Neuron (in vitro differentiated cells): Measurements from ENCODE around the gene PLEKHB1.
"Not testable (repeated sequence)": the region's sequence is repeated elsewhere in the genome, so short reads cannot be mapped to it uniquely, and the experiment has no call there.

Experiments used
- H2AFZ ChIP-seq: one replicate; pipeline ENCODE4 v1.6.1; 2013; ENCODE audit warnings: low read depth, mild to moderate bottlenecking, inconsistent platforms, low read length, moderate library complexity
- H3K27me3 ChIP-seq: one replicate; pipeline ENCODE4 v1.6.1; 2013; ENCODE audit warnings: low read length; ENCODE audit not compliant: insufficient read depth
- H3K36me3 ChIP-seq: one replicate; pipeline ENCODE4 v1.6.1; 2013; ENCODE audit warnings: low read length; ENCODE audit not compliant: insufficient read depth
- H3K4me1 ChIP-seq: one replicate; pipeline ENCODE4 v1.6.1; 2013; ENCODE audit warnings: low read length; ENCODE audit not compliant: insufficient read depth
- H3K4me3 ChIP-seq: 2 replicates; pipeline ENCODE4 v1.5.1; 2013; ENCODE audit warnings: mild to moderate bottlenecking, low read length, moderate library complexity
- H3K9me3 ChIP-seq: one replicate; pipeline ENCODE4 v1.6.1; 2013; ENCODE audit warnings: low read length

The PLEKHB1 gene

GRCh38 chr11:73667891-73668290 is 21.5 kb downstream of the PLEKHB1 start:
- H3K9me3 ChIP-seq, result no peaks in the 10 kb centered on the region
- no peak overlapping the region for H3K4me3 ChIP-seq
- H3K4me1 ChIP-seq, result no peaks in the 10 kb centered on the region
- H3K36me3 ChIP-seq, result no peaks in the 10 kb centered on the region
- H2AFZ ChIP-seq, result no peak overlapping the region
- H3K27me3 ChIP-seq, result no peaks in the 10 kb centered on the region

- Histone ChIP-seq H3K27me3 (no peaks in the 10 kb centered on the region), H3K36me3 (peaks cover 5% of the 10 kb centered on the region), H3K9me3 (no peaks in the 10 kb centered on the region), H2AFZ (no peak overlapping the region), H3K4me3 (no peak overlapping the region), H3K4me1 (no peaks in the 10 kb centered on the region)
These were observed 24.4 kb downstream of the PLEKHB1 start for GRCh38 chr11:73670808-73671207.

- peaks cover 5% of the 10 kb centered on the region for H3K36me3 ChIP-seq
- no peaks in the 10 kb centered on the region for H3K9me3 ChIP-seq
- no peaks in the 10 kb centered on the region for H3K27me3 ChIP-seq
- no peak overlapping the region for H2AFZ ChIP-seq
- H3K4me1 ChIP-seq, result no peaks in the 10 kb centered on the region
- H3K4me3 ChIP-seq, result no peak overlapping the region
These were observed 25.3 kb downstream of the PLEKHB1 start for GRCh38 chr11:73671701-73672100.

- H3K36me3 ChIP-seq, result peaks cover 23% of the 10 kb centered on the region
- not testable (repeated sequence) for H3K4me3 ChIP-seq
These were observed 30.2 kb downstream of the PLEKHB1 start for GRCh38 chr11:73676552-73676951.

GRCh38 chr11:73680687-73681086 is 34.3 kb downstream of the PLEKHB1 start:
- peaks cover 36% of the 10 kb centered on the region for H3K36me3 ChIP-seq

More at GRCh38 chr11:73676552-73676951, 30.2 kb downstream of the PLEKHB1 start:
- H3K9me3 ChIP-seq, H2AFZ ChIP-seq, H3K4me1 ChIP-seq, H3K27me3 ChIP-seq: not testable (repeated sequence)

GRCh38 chr11:73693899-73694525 is 47.6 kb downstream of the PLEKHB1 start:
- H3K4me3 ChIP-seq, result no peak overlapping the region
- peaks cover 19% of the 10 kb centered on the region for H3K36me3 ChIP-seq
- no peaks in the 10 kb centered on the region for H3K27me3 ChIP-seq
- H3K4me1 ChIP-seq, result no peaks in the 10 kb centered on the region
- no peaks in the 10 kb centered on the region for H3K9me3 ChIP-seq
- no peak overlapping the region for H2AFZ ChIP-seq

More at GRCh38 chr11:73680687-73681086, 34.3 kb downstream of the PLEKHB1 start:
- Histone ChIP-seq H3K9me3 (no peaks in the 10 kb centered on the region), H3K27me3 (no peaks in the 10 kb centered on the region), H3K4me1 (no peaks in the 10 kb centered on the region), H3K4me3 (no peak overlapping the region), H2AFZ (no peak overlapping the region)

GRCh38 chr11:73705053-73705452 is 58.7 kb downstream of the PLEKHB1 start:
- H3K4me1 ChIP-seq, result no peaks in the 10 kb centered on the region
- no peak overlapping the region for H2AFZ ChIP-seq
- no peak overlapping the region for H3K4me3 ChIP-seq
- H3K27me3 ChIP-seq, result no peaks in the 10 kb centered on the region
- H3K9me3 ChIP-seq, result no peaks in the 10 kb centered on the region
- peaks cover 53% of the 10 kb centered on the region for H3K36me3 ChIP-seq

- Histone ChIP-seq H3K27me3 (no peaks in the 10 kb centered on the region), H3K9me3 (no peaks in the 10 kb centered on the region), H3K4me3 (no peak overlapping the region), H3K36me3 (peaks cover 40% of the 10 kb centered on the region), H2AFZ (no peak overlapping the region), H3K4me1 (no peaks in the 10 kb centered on the region)
These were observed 64.6 kb downstream of the PLEKHB1 start for GRCh38 chr11:73710964-73711363.
